SK-N-SH (cell line): ENCODE data around the gene INO80.

Source experiments
- EZH2phosphoT487 ChIP-seq: fragments of 200-600 bp; sonication (generic); IDR thresholded peaks from 2 replicates; pipeline ENCODE4 v1.6.1; 2017; ENCODE audit warnings: low read depth, mixed run types, mild to moderate bottlenecking, antibody characterized with exemption, moderate library complexity, borderline replicate concordance
- TAF1 ChIP-seq: IDR thresholded peaks from 2 replicates; pipeline ENCODE4 v1.6.1; 2012; ENCODE audit warnings: low read depth, mild to moderate bottlenecking, low read length, moderate library complexity, borderline replicate concordance
- YY1 ChIP-seq: IDR thresholded peaks from 2 replicates; pipeline ENCODE4 v1.4.0; 2012; ENCODE audit warnings: low read depth, mild to moderate bottlenecking

- TF ChIP-seq YY1 = no peak
- no peak for TF ChIP-seq EZH2phosphoT487
- no peak for TF ChIP-seq TAF1
Measured at GRCh38 chr15:40951764-40952163, 164.3 kb downstream of the INO80 start.
